ENCODE results near the gene DHH. TPM values are rescaled to one million over a fixed set of nuclear protein-coding genes. Genes with fewer than 3 reads are reported as not detected.

DHH gene
- total RNA-seq, 1 donor from 2014 or later = 1.5 TPM

GRCh38 chr12:49109641-49110463 is 15.3 kb upstream of the DHH start:
- no peak for DNase-seq (ENCODE audit: low spot score)

GRCh38 chr12:49108958-49109404 is 14.4 kb upstream of the DHH start:
- DNase-seq (ENCODE audit: low spot score) = peak; percentile 43

- no peak for DNase-seq (ENCODE audit: low spot score)
Measured at GRCh38 chr12:49105504-49106084, 11.0 kb upstream of the DHH start.

- no peak for DNase-seq (ENCODE audit: low spot score)
Measured at GRCh38 chr12:49104822-49105221, 10.2 kb upstream of the DHH start.

GRCh38 chr12:49100380-49100779 is 5.8 kb upstream of the DHH start:
- DNase-seq (ENCODE audit: low spot score) = no peak

- DNase-seq (ENCODE audit: low spot score) = no peak
Measured at GRCh38 chr12:49098703-49099102, 4.1 kb upstream of the DHH start.

GRCh38 chr12:49098035-49098451 is 3.4 kb upstream of the DHH start:
- DNase-seq (ENCODE audit: low spot score) = peak; percentile 44

GRCh38 chr12:49097381-49097780 is 2.8 kb upstream of the DHH start:
- no peak for DNase-seq (ENCODE audit: low spot score)

GRCh38 chr12:49094975-49095365 is 369 bp upstream of the DHH start:
- DNase-seq (ENCODE audit: low spot score) = no peak

- no peak for DNase-seq (ENCODE audit: low spot score)
Measured at GRCh38 chr12:49093792-49094159, 825 bp downstream of the DHH start.

GRCh38 chr12:49092816-49093406 is 1.7 kb downstream of the DHH start:
- DNase-seq (ENCODE audit: low spot score) = no peak

- DNase-seq (ENCODE audit: low spot score) = no peak
Measured at GRCh38 chr12:49092086-49092815, 2.4 kb downstream of the DHH start.

GRCh38 chr12:49091836-49092085 is 2.8 kb downstream of the DHH start:
- no peak for DNase-seq (ENCODE audit: low spot score)

- DNase-seq (ENCODE audit: low spot score) = no peak
Measured at GRCh38 chr12:49091056-49091835, 3.4 kb downstream of the DHH start.

GRCh38 chr12:49089821-49090773 is 4.5 kb downstream of the DHH start:
- DNase-seq (ENCODE audit: low spot score) = no peak

GRCh38 chr12:49088932-49089330 is 5.7 kb downstream of the DHH start:
- no peak for DNase-seq (ENCODE audit: low spot score)

- peak; percentile 63 for DNase-seq (ENCODE audit: low spot score)
Measured at GRCh38 chr12:49088150-49088931, 6.3 kb downstream of the DHH start.

- DNase-seq (ENCODE audit: low spot score) = no peak
Measured at GRCh38 chr12:49086116-49086515, 8.5 kb downstream of the DHH start.

GRCh38 chr12:49084438-49084837 is 10.2 kb downstream of the DHH start:
- DNase-seq (ENCODE audit: low spot score) = no peak

GRCh38 chr12:49079793-49080192 is 14.8 kb downstream of the DHH start:
- no peak for DNase-seq (ENCODE audit: low spot score)
